OCI-M2 (cell line): ENCODE data around the gene MAP1B.

Experiments
- DNase-seq: peaks from one replicate; lab custom pipeline; 2025; ENCODE audit not compliant: unreplicated experiment; lab: John Stamatoyannopoulos, UW

The MAP1B gene

GRCh38 chr5:72187388-72188075 is 80.3 kb downstream of the MAP1B start:
- DNase-seq: no peak

GRCh38 chr5:72188166-72188565 is 80.9 kb downstream of the MAP1B start:
- no peak for DNase-seq

- no peak for DNase-seq
These were observed 81.9 kb downstream of the MAP1B start for GRCh38 chr5:72189146-72189545.

GRCh38 chr5:72191404-72191803 is 84.1 kb downstream of the MAP1B start:
- DNase-seq: no peak

GRCh38 chr5:72194846-72195245 is 87.6 kb downstream of the MAP1B start:
- DNase-seq: no peak

- no peak for DNase-seq
These were observed 88.3 kb downstream of the MAP1B start for GRCh38 chr5:72195581-72195980.

GRCh38 chr5:72197393-72197792 is 90.1 kb downstream of the MAP1B start:
- DNase-seq: no peak

GRCh38 chr5:72199681-72200080 is 92.4 kb downstream of the MAP1B start:
- no peak for DNase-seq

GRCh38 chr5:72202331-72202825 is 95.1 kb downstream of the MAP1B start:
- DNase-seq: no peak

GRCh38 chr5:72203251-72203845 is 96.1 kb downstream of the MAP1B start:
- no peak for DNase-seq

- DNase-seq: no peak
These were observed 97.7 kb downstream of the MAP1B start for GRCh38 chr5:72204946-72205345.

- DNase-seq: no peak
These were observed 98.2 kb downstream of the MAP1B start for GRCh38 chr5:72205431-72206009.

GRCh38 chr5:72206160-72206559 is 98.9 kb downstream of the MAP1B start:
- no peak for DNase-seq

GRCh38 chr5:72206994-72207393 is 99.7 kb downstream of the MAP1B start:
- DNase-seq: no peak

GRCh38 chr5:72208324-72208926 is 101.2 kb downstream of the MAP1B start:
- no peak for DNase-seq

- no peak for DNase-seq
These were observed 102.2 kb downstream of the MAP1B start for GRCh38 chr5:72209147-72210115.

- no peak for DNase-seq
These were observed 103.8 kb downstream of the MAP1B start for GRCh38 chr5:72210888-72211678.

- DNase-seq: no peak
These were observed 104.9 kb downstream of the MAP1B start for GRCh38 chr5:72212171-72212570.

GRCh38 chr5:72213482-72213881 is 106.2 kb downstream of the MAP1B start:
- DNase-seq: no peak

- DNase-seq: no peak
These were observed 106.9 kb downstream of the MAP1B start for GRCh38 chr5:72214168-72214567.
